H7 (cell line): ENCODE data around the gene DAPK3. TPM values are rescaled to one million over a fixed set of nuclear protein-coding genes. Genes with fewer than 3 reads are reported as not detected.
"Not testable (repeated sequence)": the region's sequence is repeated elsewhere in the genome, so short reads cannot be mapped to it uniquely, and the experiment has no call there.

Experiments
- DNase-seq: peaks from one replicate; pipeline ENCODE4 v3.0.0; 2012
- H3K27me3 ChIP-seq: 2 replicates; pipeline ENCODE4 v1.6.0; 2011; ENCODE audit warnings: mild to moderate bottlenecking, low read length; ENCODE audit not compliant: control insufficient read depth, insufficient read depth
- H3K36me3 ChIP-seq: replicated peaks from 2 replicates; pipeline ENCODE4 v1.5.1; 2011; ENCODE audit warnings: low read length; ENCODE audit not compliant: control insufficient read depth, insufficient read depth
- H3K4me3 ChIP-seq: 2 replicates; pipeline ENCODE4 v1.5.1; 2011; ENCODE audit warnings: low read depth, mild to moderate bottlenecking, control low read depth, low read length, moderate library complexity; ENCODE audit not compliant: insufficient read depth
- total RNA-seq: library from RNA; depleted of rRNA; stranded (reverse); fragments of >200 nt; shearing (Covaris generic); gene quantifications from 2 replicates; pipeline ENCODE4 v1.2.3, GENCODE V29; 2014

Gene DAPK3
- total RNA-seq, 1 experiment from 2014 or later = 131 TPM

- Histone ChIP-seq H3K36me3 (peaks cover 3% of the 10 kb centered on the region), H3K27me3 (no peaks in the 10 kb centered on the region), H3K4me3 (no peak overlapping the region)
- peak; percentile 21 for DNase-seq
Measured at GRCh38 chr19:4010808-4011110, 39.9 kb upstream of the DAPK3 start.

GRCh38 chr19:4009990-4010807 is 39.3 kb upstream of the DAPK3 start:
- Histone ChIP-seq H3K4me3 (no peak overlapping the region), H3K36me3 (peaks cover 3% of the 10 kb centered on the region), H3K27me3 (no peaks in the 10 kb centered on the region)
- peak; percentile 43 for DNase-seq

GRCh38 chr19:4007836-4008539 is 37.1 kb upstream of the DAPK3 start:
- DNase-seq = peak; percentile 79
- Histone ChIP-seq H3K4me3 (peak overlapping the region; percentile 87), H3K27me3 (no peaks in the 10 kb centered on the region), H3K36me3 (no peaks in the 10 kb centered on the region; the same call in 1 of the 2 replicates)

GRCh38 chr19:4007021-4007835 is 36.3 kb upstream of the DAPK3 start, which contains the start of gene PIAS4:
Gene PIAS4, plus strand, starts transcription at chr19:4007736. Its CDS starts 25 bp downstream, at chr19:4007761.
- peak within 1 kb of the TSS; percentile 93 for H3K4me3 ChIP-seq
- H3K27me3 ChIP-seq = no peaks in the 10 kb centered on the region
- no peaks in the 10 kb centered on the region for H3K36me3 ChIP-seq
- DNase-seq = peak; percentile 100

GRCh38 chr19:4005436-4005835 is 34.5 kb upstream of the DAPK3 start:
- not testable (repeated sequence) for DNase-seq, H3K27me3 ChIP-seq, H3K4me3 ChIP-seq, H3K36me3 ChIP-seq

- not testable (repeated sequence) for H3K4me3 ChIP-seq, H3K27me3 ChIP-seq, H3K36me3 ChIP-seq, DNase-seq
Measured at GRCh38 chr19:4000798-4001197, 29.9 kb upstream of the DAPK3 start.

- not testable (repeated sequence) for DNase-seq, H3K36me3 ChIP-seq, H3K4me3 ChIP-seq, H3K27me3 ChIP-seq
Measured at GRCh38 chr19:3998667-3999412, 27.9 kb upstream of the DAPK3 start.

- H3K27me3 ChIP-seq = no peaks in the 10 kb centered on the region
- no peak for DNase-seq
- H3K36me3 ChIP-seq = no peaks in the 10 kb centered on the region
- no peak overlapping the region for H3K4me3 ChIP-seq
Measured at GRCh38 chr19:3995607-3996006, 24.7 kb upstream of the DAPK3 start.

- DNase-seq = no peak
- Histone ChIP-seq H3K27me3 (no peaks in the 10 kb centered on the region), H3K4me3 (no peak overlapping the region), H3K36me3 (no peaks in the 10 kb centered on the region)
Measured at GRCh38 chr19:3990815-3991117, 19.9 kb upstream of the DAPK3 start.

GRCh38 chr19:3987619-3988371 is 16.9 kb upstream of the DAPK3 start:
- peaks cover 17% of the 10 kb centered on the region for H3K36me3 ChIP-seq

GRCh38 chr19:3986260-3987041 is 15.6 kb upstream of the DAPK3 start:
- H3K27me3 ChIP-seq = no peaks in the 10 kb centered on the region

More at GRCh38 chr19:3987619-3988371, 16.9 kb upstream of the DAPK3 start:
- Histone ChIP-seq H3K4me3 (peak overlapping the region; percentile 29), H3K27me3 (no peaks in the 10 kb centered on the region)
- peak; percentile 92 for DNase-seq

GRCh38 chr19:3985643-3986259 is 14.9 kb upstream of the DAPK3 start:
- no peaks in the 10 kb centered on the region for H3K27me3 ChIP-seq
- peak overlapping the region; percentile 16 for H3K4me3 ChIP-seq

More at GRCh38 chr19:3986260-3987041, 15.6 kb upstream of the DAPK3 start:
- peak overlapping the region; percentile 29 for H3K4me3 ChIP-seq
- peak; percentile 84 for DNase-seq
- H3K36me3 ChIP-seq = peaks cover 30% of the 10 kb centered on the region

More at GRCh38 chr19:3985643-3986259, 14.9 kb upstream of the DAPK3 start:
- peak; percentile 26 for DNase-seq
- H3K36me3 ChIP-seq = peaks cover 37% of the 10 kb centered on the region
